Activated naive CD4-positive, alpha-beta T cell treated with anti-CD3 and anti-CD28 coated beads, Interleukin-2, amount 50 U/mL, for 72 hours (primary cell): ENCODE measurements around the gene TSR3. TPM values are rescaled to one million over a fixed set of nuclear protein-coding genes. Genes with fewer than 3 reads are reported as not detected.
A peak's percentile ranks its signal among the peaks of the same experiment; 100 is the strongest.

Experiments
- ATAC-seq, 2 donors: fragments of 150-1000 bp; cut with Tn5 transposase; 2 replicates each; pipeline ENCODE4 v1.10.0; 2021; ENCODE audit warnings: mild to moderate bottlenecking in 2 of 2, moderate library complexity in 2 of 2
- DNase-seq, 2 donors: peaks; one replicate each; pipeline ENCODE4 v3.0.0; 2021 to 2022; ENCODE audit warnings: low spot score in 2 of 2
- H3K27ac Mint-ChIP-seq, 2 donors: one replicate each; pipeline ENCODE4 v1.8.0; 2022; ENCODE audit warnings: mild to moderate bottlenecking in 2 of 2, mixed read lengths in 2 of 2
- H3K36me3 Mint-ChIP-seq, 2 donors: one replicate each; pipeline ENCODE4 v1.8.0; 2022; ENCODE audit warnings: mixed read lengths in 2 of 2
- H3K9me3 Mint-ChIP-seq, 2 donors: one replicate each; pipeline ENCODE4 v1.8.0; 2022; ENCODE audit warnings: mixed read lengths in 2 of 2
- total RNA-seq, 2 donors: library from RNA; stranded (reverse); gene quantifications; one replicate each; pipeline ENCODE4 v1.2.3, GENCODE V29; 2022

Gene TSR3
- total RNA-seq, 2 donors from 2014 or later, result 34.4 to 50.8 TPM

DNA sequence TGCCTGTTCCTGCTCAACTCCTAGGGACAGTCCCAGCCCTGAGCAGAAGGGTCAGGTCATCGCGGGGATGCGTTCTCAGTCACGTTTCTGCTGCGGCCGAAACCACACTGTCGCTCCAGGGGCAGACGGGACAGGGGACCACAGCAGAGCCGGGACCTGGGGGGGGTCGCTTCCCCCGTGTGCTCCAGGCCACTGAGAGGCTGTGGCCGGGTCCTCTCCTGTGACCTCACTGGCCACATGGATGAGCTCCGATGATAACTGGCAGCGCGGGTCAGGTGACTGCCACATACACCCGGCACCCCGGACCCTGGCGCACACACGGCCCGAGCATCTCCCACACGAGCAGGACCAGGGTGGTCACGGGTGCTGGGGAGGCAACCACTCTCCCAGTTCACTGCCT, 12.8 kb upstream of the TSR3 start:
- DNase-seq (no peak), ATAC-seq (no peak)
- H3K36me3 Mint-ChIP-seq, result peaks cover 0 to 4% of the 10 kb centered on the region in 2 donors
- H3K9me3 Mint-ChIP-seq, result no peaks in the 10 kb centered on the region
- H3K27ac Mint-ChIP-seq, result no peak overlapping the region

GRCh38 chr16:1363501-1364041, 11.9 kb upstream of the TSR3 start:
- Mint-ChIP-seq H3K9me3 (no peaks in the 10 kb centered on the region), H3K36me3 (peaks cover 0 to 4% of the 10 kb centered on the region in 2 donors), H3K27ac (no peak overlapping the region)
- ATAC-seq (peak; percentile 91 to 92), DNase-seq (peak; percentile 75 to 84)

DNA sequence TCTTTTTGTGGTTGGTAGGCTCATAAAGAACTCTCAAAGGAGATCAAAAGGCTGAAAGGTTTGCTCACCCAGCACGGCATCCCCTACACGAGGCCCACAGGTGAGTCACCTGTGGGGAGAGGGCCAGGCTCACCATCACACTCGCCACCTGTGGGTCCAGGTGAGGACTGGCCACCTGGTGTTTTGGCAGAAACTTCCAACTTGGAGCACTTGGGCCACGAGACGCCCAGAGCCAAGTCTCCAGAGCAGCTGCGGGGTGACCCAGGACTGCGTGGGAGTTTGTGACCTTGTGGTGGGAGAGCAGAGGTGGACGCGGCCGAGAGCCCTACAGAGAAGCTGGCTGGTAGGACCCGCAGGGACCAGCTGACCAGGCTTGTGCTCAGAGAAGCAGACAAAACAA, 11.1 kb upstream of the TSR3 start:
- no peak for DNase-seq
- no peak for ATAC-seq
- Mint-ChIP-seq H3K9me3 (no peaks in the 10 kb centered on the region), H3K36me3 (peaks cover 0 to 4% of the 10 kb centered on the region in 2 donors), H3K27ac (no peak overlapping the region)

GRCh38 chr16:1361685-1362360, 10.1 kb upstream of the TSR3 start:
- ATAC-seq (no peak), DNase-seq (no peak)
- peaks cover 0 to 4% of the 10 kb centered on the region in 2 donors for H3K36me3 Mint-ChIP-seq
- H3K9me3 Mint-ChIP-seq, result no peaks in the 10 kb centered on the region
- no peak overlapping the region for H3K27ac Mint-ChIP-seq

GRCh38 chr16:1357906-1358566, 6.4 kb upstream of the TSR3 start:
- DNase-seq, result no peak
- H3K9me3 Mint-ChIP-seq, result no peaks in the 10 kb centered on the region
- no peaks in the 10 kb centered on the region for H3K36me3 Mint-ChIP-seq
- H3K27ac Mint-ChIP-seq, result no peak overlapping the region
- ATAC-seq, result peak; percentile 17 to 77

DNA sequence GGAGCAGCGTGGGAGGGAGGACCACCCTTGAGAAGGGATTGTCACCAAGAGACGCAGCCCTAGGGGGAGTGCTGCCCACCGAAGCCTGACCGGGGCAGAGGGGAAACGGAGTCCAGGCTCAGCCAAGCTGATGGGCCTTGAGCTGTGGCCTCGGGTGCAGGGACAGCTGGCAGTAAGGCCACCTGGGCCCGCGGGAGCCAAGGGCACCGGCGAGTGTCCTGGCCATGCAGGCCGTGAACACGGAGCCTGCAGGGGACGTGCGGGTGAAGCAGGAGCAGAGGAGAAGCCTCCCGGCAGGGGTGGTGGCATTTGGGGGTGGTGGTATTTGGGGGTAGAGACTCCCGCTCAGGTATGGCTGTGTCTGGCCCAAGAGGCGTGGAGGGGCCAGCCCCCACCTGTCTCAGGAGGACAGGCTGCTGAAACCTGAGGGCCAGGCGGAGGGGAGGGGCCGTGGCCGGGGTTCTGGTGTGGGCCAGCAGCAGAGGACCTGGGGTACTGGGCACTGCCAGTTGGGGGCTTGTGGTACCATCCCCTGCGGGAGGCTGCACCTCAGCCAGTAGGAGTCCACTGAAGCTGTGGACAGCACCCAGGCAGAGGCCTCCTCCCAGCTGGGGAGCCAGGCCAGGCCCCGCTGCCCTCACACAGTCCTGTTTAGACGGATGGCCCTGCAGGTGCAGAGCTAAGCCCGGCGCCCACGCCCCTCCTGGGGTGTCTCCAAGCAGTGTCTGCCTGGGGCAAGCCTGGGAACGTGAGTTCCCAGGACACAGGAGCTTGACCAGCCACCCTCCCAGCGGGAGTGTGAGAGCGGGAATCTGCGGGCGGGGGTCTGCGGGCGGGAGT, 4.6 kb upstream of the TSR3 start:
- Mint-ChIP-seq H3K27ac (peak overlapping the region; percentile 44 to 67), H3K9me3 (no peaks in the 10 kb centered on the region), H3K36me3 (no peaks in the 10 kb centered on the region)
- no peak for DNase-seq
- ATAC-seq, result no peak

DNA sequence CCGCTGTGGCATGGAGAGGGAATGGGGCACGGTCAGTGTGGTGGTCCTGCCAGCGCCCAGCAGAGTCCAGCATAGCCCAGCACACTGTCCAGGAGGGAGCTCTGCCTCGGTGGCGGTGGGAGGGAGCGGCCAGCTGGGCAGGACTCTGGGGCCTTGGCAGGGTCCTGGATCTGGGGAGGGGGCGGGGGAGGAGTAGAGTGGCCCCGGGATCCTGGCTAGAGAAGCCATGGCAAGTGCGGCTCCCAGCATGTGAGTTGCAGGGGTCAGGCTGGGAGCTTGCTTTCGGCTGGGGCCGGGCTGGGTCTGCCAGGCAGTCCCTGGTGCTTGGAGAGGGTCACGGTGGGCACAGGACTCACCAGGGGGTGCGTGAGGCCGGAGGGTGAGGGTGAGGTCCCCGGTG, 3.9 kb upstream of the TSR3 start:
- no peak for DNase-seq
- ATAC-seq, result no peak
- H3K36me3 Mint-ChIP-seq, result no peaks in the 10 kb centered on the region
- H3K27ac Mint-ChIP-seq, result peak overlapping the region; percentile 67 to 81
- no peaks in the 10 kb centered on the region for H3K9me3 Mint-ChIP-seq

GRCh38 chr16:1354815-1355540, 3.3 kb upstream of the TSR3 start:
- H3K9me3 Mint-ChIP-seq, result no peaks in the 10 kb centered on the region

GRCh38 chr16:1351215-1351581, 480 bp downstream of the TSR3 start:
- no peaks in the 10 kb centered on the region for H3K9me3 Mint-ChIP-seq
- peak overlapping the region; percentile 85 to 93 for H3K27ac Mint-ChIP-seq
- peak; percentile 23 to 27 for ATAC-seq
- no peaks in the 10 kb centered on the region for H3K36me3 Mint-ChIP-seq
- no peak for DNase-seq

More at GRCh38 chr16:1354815-1355540, 3.3 kb upstream of the TSR3 start:
- no peak for DNase-seq
- Mint-ChIP-seq H3K27ac (peak overlapping the region; percentile 67 to 81), H3K36me3 (no peaks in the 10 kb centered on the region)
- no peak for ATAC-seq

DNA sequence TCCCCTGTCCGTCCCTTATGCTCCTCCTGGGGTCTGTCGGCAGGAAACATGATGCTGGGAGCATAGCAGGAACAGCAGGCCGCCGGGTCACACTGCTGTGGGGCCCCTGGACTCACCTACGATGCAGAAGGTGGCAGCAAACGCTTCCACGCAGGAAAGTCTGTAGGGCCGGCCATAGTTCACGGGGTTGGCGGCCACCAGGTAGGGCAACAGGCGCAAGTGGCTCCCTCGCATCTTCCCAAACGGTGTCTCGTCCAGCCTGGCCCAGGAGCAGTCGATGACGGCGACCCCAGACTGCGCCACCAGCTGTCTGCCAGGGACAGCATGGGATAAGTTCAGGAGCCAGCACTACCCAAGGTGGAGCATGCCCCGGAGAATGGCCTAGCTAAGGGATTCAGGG, 987 bp downstream of the TSR3 start:
- H3K36me3 Mint-ChIP-seq, result no peaks in the 10 kb centered on the region
- no peaks in the 10 kb centered on the region for H3K9me3 Mint-ChIP-seq
- ATAC-seq (no peak), DNase-seq (no peak)
- peak overlapping the region; percentile 85 to 93 for H3K27ac Mint-ChIP-seq

GRCh38 chr16:1349951-1350350, 1.7 kb downstream of the TSR3 start:
- ATAC-seq (no peak), DNase-seq (no peak)
- Mint-ChIP-seq H3K9me3 (no peaks in the 10 kb centered on the region), H3K36me3 (no peaks in the 10 kb centered on the region), H3K27ac (peak overlapping the region; percentile 85 to 93)

GRCh38 chr16:1349351-1349750, 2.3 kb downstream of the TSR3 start:
- H3K9me3 Mint-ChIP-seq, result no peaks in the 10 kb centered on the region
- no peak for DNase-seq

DNA sequence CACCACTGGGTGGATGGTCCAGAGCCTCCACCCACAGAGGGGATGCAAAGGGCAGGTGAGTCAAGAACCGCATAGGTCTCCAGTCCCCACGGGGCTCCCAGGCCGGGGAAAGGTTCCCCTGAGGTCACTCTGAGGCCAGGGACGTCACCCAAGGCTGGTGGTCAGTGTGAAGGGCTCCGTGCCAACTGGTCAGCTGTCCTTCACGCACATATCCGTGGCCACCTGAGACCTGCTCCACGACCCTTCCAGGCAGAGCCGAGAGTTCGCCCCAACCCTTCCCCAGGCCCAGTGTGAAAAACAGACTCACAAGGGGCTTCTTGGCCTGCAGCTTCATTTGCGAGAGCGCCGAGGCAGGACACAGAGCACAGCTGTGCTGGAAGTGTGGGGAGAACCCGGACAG, 2.8 kb downstream of the TSR3 start:
- Mint-ChIP-seq H3K27ac (no peak overlapping the region), H3K9me3 (no peaks in the 10 kb centered on the region), H3K36me3 (no peaks in the 10 kb centered on the region)
- no peak for DNase-seq
- ATAC-seq, result no peak

More at GRCh38 chr16:1349351-1349750, 2.3 kb downstream of the TSR3 start:
- Mint-ChIP-seq H3K27ac (peak overlapping the region in 1 of 2 donors; percentile 85), H3K36me3 (no peaks in the 10 kb centered on the region)
- no peak for ATAC-seq

DNA sequence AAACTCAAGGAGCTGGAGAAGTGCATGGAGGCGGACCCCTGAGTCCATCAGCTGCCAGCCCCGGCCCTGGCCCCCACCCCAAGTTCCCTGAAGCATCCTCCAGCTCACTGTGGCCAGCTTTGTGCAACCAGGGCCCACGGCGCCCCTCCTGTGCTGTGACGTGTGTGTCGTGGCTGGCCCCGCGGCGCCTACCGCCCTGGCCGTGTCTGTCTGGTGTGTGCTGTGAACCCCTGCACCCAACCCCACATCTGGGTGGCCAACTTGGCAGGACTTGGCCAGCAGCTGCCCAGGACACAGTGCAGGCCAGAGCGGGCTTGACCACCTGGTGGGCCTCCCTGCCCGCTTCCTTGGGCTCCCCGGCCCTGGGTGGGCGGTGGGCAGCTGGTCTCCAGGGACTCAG, 3.2 kb downstream of the TSR3 start:
- Mint-ChIP-seq H3K36me3 (no peaks in the 10 kb centered on the region), H3K9me3 (no peaks in the 10 kb centered on the region), H3K27ac (no peak overlapping the region)
- ATAC-seq (no peak), DNase-seq (no peak)

- no peaks in the 10 kb centered on the region for H3K36me3 Mint-ChIP-seq
- no peak for DNase-seq
These were observed 3.7 kb downstream of the TSR3 start for GRCh38 chr16:1347962-1348361.

DNA sequence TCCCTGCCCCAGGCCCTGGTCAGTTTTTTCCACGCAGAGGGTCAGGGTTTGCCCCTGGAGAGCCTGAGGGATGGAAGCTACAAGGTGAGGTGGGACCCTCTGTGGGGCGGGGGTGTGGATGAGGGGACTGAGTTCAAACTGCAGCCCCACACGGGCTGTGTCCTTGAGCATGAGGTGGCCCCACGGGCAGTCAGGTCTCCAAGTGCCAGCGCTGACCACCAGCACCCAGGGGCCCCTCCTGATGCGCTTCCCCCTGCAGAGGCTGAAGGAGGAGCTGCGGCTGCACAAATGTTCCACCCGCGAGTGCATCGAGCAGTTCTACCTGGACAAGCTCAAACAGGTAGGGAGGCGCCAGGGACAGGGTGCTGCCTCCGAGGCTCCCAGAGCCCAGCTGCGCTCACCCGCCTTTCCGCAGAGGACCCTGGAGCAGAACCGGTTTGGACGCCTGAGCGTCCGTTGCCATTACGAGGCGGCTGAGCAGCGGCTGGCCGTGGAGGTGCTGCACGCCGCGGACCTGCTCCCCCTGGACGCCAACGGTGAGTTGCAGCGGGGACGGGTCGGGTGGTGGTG, 4.3 kb downstream of the TSR3 start:
- no peak overlapping the region for H3K27ac Mint-ChIP-seq
- DNase-seq (no peak), ATAC-seq (no peak)
- no peaks in the 10 kb centered on the region for H3K9me3 Mint-ChIP-seq
- H3K36me3 Mint-ChIP-seq, result no peaks in the 10 kb centered on the region

More at GRCh38 chr16:1347962-1348361, 3.7 kb downstream of the TSR3 start:
- Mint-ChIP-seq H3K27ac (no peak overlapping the region), H3K9me3 (no peaks in the 10 kb centered on the region)
- no peak for ATAC-seq
